ENCODE measurements around the gene STK35.

GRCh38 chr20:2146080-2146867 lies 44.6 kb downstream of the STK35 start:
- no peak for TF ChIP-seq CTCF (IDR thresholded peaks at IDR 0.05; ENCODE audit: low read depth, low read length, poor library complexity, severe bottlenecking)
- TF ChIP-seq EZH2phosphoT487 (IDR thresholded peaks at IDR 0.05; ENCODE audit: borderline replicate concordance, low read length): no peak
